Neural cell (in vitro differentiated cells): ENCODE measurements around the gene HHIPL1. TPM values are rescaled to one million over a fixed set of nuclear protein-coding genes. Genes with fewer than 3 reads are reported as not detected.

Source experiments
- H2AFZ ChIP-seq: fragments of 200-600, 300-800 bp; sonication (generic), shearing (Covaris generic); 2 replicates; pipeline ENCODE4 v1.6.0; 2014; ENCODE audit warnings: low read depth, mild to moderate bottlenecking, antibody characterized with exemption, low read length, moderate library complexity
- H3F3A ChIP-seq: fragments of 200-600 bp; shearing (Covaris generic); 2 replicates; pipeline ENCODE4 v1.6.1; 2016; ENCODE audit warnings: mild to moderate bottlenecking, moderate library complexity, mixed read lengths, antibody characterized with exemption, low read length; ENCODE audit not compliant: insufficient read depth, poor library complexity, severe bottlenecking
- H3K27ac ChIP-seq: fragments of 200-600, 300-800 bp; sonication (generic), shearing (Covaris generic); 2 replicates; pipeline ENCODE4 v1.5.1; 2014; ENCODE audit warnings: mild to moderate bottlenecking, low read length, moderate library complexity
- H3K27me3 ChIP-seq: fragments of 300-800, 200-600 bp; sonication (generic), shearing (Covaris generic); 2 replicates; pipeline ENCODE4 v1.6.0; 2014; ENCODE audit warnings: mild to moderate bottlenecking, low read depth, low read length, moderate library complexity; ENCODE audit not compliant: insufficient read depth
- H3K36me3 ChIP-seq: fragments of 300-800, 200-600 bp; sonication (generic), shearing (Covaris generic); 2 replicates; pipeline ENCODE4 v1.5.1; 2014; ENCODE audit warnings: mild to moderate bottlenecking, antibody characterized with exemption, low read length, moderate library complexity; ENCODE audit not compliant: insufficient read depth
- H3K4me2 ChIP-seq: fragments of 300-800, 200-600 bp; sonication (generic), shearing (Covaris generic); 2 replicates; pipeline ENCODE4 v1.6.0; 2014; ENCODE audit warnings: mild to moderate bottlenecking, low read length
- H3K4me3 ChIP-seq: fragments of 300-800, 200-600 bp; sonication (generic), shearing (Covaris generic); 2 replicates; pipeline ENCODE4 v1.5.1; 2014; ENCODE audit warnings: mild to moderate bottlenecking, low read length, moderate library complexity
- H3K79me2 ChIP-seq: fragments of 200-600 bp; shearing (Covaris generic); replicated peaks from 2 replicates; pipeline ENCODE4 v1.6.0; 2014; ENCODE audit warnings: mild to moderate bottlenecking, low read length, moderate library complexity; ENCODE audit not compliant: insufficient read depth
- H3K9ac ChIP-seq: fragments of 300-800, 200-600 bp; sonication (generic), shearing (Covaris generic); 2 replicates; pipeline ENCODE4 v1.6.1; 2016; ENCODE audit warnings: mild to moderate bottlenecking, low read length, mixed read lengths
- H3K9me2 ChIP-seq: fragments of 200-600 bp; shearing (Covaris generic); 2 replicates; pipeline ENCODE4 v1.6.1; 2016; ENCODE audit warnings: mild to moderate bottlenecking, low read length, mixed read lengths; ENCODE audit not compliant: insufficient read depth
- H3K9me3 ChIP-seq: fragments of 200-600, 300-800 bp; sonication (generic), shearing (Covaris generic); 2 replicates; pipeline ENCODE4 v1.6.1; 2016; ENCODE audit warnings: mild to moderate bottlenecking, mixed run types, low read length, moderate library complexity, mixed read lengths
- H4K20me1 ChIP-seq: fragments of 200-600 bp; shearing (Covaris generic); 2 replicates; pipeline ENCODE4 v1.6.1; 2016; ENCODE audit warnings: mild to moderate bottlenecking, mixed run types; ENCODE audit not compliant: insufficient read depth
- EP300 ChIP-seq: fragments of 450-650 bp; conservative IDR thresholded peaks from 2 replicates; pipeline ENCODE4 v1.6.1; 2014; ENCODE audit warnings: antibody characterized with exemption, mild to moderate bottlenecking, moderate library complexity; ENCODE audit not compliant: poor library complexity, severe bottlenecking
- EZH2 ChIP-seq: fragments of 200-600, 300-800 bp; shearing (Covaris generic), sonication (generic); IDR thresholded peaks from 2 replicates; pipeline ENCODE4 v1.6.1; 2014; ENCODE audit warnings: antibody characterized with exemption, low read length, borderline replicate concordance, mild to moderate bottlenecking; ENCODE audit not compliant: insufficient read depth, poor library complexity, severe bottlenecking
- MXI1 ChIP-seq: fragments of 450-650 bp; conservative IDR thresholded peaks from 2 replicates; pipeline ENCODE4 v1.6.1; 2014; ENCODE audit warnings: antibody characterized with exemption, mild to moderate bottlenecking; ENCODE audit not compliant: poor library complexity, severe bottlenecking
- POLR2AphosphoS5 ChIP-seq: IDR thresholded peaks from 2 replicates; pipeline ENCODE4 v1.6.1; 2012
- RAD21 ChIP-seq: fragments of 450-650 bp; conservative IDR thresholded peaks from 2 replicates; pipeline ENCODE4 v1.6.1; 2014; ENCODE audit warnings: antibody characterized with exemption, mild to moderate bottlenecking, moderate library complexity
- SMC3 ChIP-seq: fragments of 450-650 bp; conservative IDR thresholded peaks from 2 replicates; pipeline ENCODE4 v1.6.1; 2014; ENCODE audit warnings: antibody characterized with exemption, mild to moderate bottlenecking, moderate library complexity; ENCODE audit not compliant: poor library complexity
- TAF1 ChIP-seq: IDR thresholded peaks from 2 replicates; pipeline ENCODE4 v1.6.1; 2012; ENCODE audit warnings: low read depth
- polyA plus RNA-seq: library from polyadenylated mRNA; depleted of rRNA; stranded (reverse); fragments of >200 nt; gene quantifications from 2 replicates; pipeline ENCODE4 v1.2.3, GENCODE V29; 2014
- TF ChIP-seq, protein P1 (sequence below): fragments of 450-650 bp; IDR thresholded peaks from 2 replicates; pipeline ENCODE4 v1.5.1; 2014; ENCODE audit warnings: antibody characterized with exemption, mild to moderate bottlenecking, moderate library complexity; ENCODE audit not compliant: poor library complexity, severe bottlenecking
- TF ChIP-seq, protein P2 (sequence below): IDR thresholded peaks from 2 replicates; pipeline ENCODE4 v1.6.1; 2012; ENCODE audit warnings: borderline replicate concordance

Gene HHIPL1
- polyA plus RNA-seq, 1 donor from 2014 or later = 0.47 TPM

DNA sequence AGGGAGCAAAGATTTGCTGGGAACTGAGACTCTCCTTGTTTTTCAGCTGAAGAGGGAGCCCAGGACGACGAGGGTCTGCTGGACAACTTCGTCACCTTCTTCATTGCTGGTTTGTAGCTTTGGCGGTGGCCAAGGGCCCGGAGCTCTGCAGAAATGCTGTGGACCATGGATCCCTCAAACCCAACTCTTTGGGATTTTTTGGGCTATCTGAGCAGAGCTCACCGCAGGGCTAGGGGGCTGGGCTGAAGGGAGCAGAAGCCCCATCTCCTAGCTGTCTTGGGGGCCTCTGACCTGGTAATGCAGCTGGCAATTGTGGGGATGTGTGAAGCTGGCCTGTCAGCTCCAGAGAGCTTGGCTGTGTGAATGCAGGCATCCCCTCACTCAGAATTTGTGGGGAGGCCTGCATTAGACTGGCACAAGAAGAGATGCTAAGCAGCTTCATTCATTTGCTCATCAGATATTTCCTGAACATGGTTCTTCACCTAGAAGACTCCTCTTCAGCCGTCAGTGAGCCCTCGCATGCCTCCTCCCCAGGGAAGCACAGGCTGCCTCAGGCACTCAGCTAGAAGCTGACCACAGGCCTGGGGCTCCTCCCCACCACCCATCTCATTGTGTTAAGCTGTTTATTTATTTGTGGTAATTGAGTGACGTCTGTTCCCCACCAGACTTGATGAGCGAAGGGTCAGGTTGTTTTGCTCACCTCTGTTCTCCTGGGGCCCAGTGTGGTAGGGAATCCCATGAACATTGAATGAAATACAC is 71.3 kb downstream of the HHIPL1 start:
- no peak overlapping the region for H2AFZ ChIP-seq
- no peak overlapping the region for H3K4me2 ChIP-seq
- no peak overlapping the region for H3K4me3 ChIP-seq
- no peaks in the 10 kb centered on the region for H3K36me3 ChIP-seq
- TF ChIP-seq EP300 (no peak), MXI1 (no peak), EZH2 (no peak), RAD21 (no peak), POLR2AphosphoS5 (no peak), TAF1 (no peak), SMC3 (no peak)
- TF ChIP-seq, protein P1, sequence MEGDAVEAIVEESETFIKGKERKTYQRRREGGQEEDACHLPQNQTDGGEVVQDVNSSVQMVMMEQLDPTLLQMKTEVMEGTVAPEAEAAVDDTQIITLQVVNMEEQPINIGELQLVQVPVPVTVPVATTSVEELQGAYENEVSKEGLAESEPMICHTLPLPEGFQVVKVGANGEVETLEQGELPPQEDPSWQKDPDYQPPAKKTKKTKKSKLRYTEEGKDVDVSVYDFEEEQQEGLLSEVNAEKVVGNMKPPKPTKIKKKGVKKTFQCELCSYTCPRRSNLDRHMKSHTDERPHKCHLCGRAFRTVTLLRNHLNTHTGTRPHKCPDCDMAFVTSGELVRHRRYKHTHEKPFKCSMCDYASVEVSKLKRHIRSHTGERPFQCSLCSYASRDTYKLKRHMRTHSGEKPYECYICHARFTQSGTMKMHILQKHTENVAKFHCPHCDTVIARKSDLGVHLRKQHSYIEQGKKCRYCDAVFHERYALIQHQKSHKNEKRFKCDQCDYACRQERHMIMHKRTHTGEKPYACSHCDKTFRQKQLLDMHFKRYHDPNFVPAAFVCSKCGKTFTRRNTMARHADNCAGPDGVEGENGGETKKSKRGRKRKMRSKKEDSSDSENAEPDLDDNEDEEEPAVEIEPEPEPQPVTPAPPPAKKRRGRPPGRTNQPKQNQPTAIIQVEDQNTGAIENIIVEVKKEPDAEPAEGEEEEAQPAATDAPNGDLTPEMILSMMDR = no peak
- TF ChIP-seq, protein P2, sequence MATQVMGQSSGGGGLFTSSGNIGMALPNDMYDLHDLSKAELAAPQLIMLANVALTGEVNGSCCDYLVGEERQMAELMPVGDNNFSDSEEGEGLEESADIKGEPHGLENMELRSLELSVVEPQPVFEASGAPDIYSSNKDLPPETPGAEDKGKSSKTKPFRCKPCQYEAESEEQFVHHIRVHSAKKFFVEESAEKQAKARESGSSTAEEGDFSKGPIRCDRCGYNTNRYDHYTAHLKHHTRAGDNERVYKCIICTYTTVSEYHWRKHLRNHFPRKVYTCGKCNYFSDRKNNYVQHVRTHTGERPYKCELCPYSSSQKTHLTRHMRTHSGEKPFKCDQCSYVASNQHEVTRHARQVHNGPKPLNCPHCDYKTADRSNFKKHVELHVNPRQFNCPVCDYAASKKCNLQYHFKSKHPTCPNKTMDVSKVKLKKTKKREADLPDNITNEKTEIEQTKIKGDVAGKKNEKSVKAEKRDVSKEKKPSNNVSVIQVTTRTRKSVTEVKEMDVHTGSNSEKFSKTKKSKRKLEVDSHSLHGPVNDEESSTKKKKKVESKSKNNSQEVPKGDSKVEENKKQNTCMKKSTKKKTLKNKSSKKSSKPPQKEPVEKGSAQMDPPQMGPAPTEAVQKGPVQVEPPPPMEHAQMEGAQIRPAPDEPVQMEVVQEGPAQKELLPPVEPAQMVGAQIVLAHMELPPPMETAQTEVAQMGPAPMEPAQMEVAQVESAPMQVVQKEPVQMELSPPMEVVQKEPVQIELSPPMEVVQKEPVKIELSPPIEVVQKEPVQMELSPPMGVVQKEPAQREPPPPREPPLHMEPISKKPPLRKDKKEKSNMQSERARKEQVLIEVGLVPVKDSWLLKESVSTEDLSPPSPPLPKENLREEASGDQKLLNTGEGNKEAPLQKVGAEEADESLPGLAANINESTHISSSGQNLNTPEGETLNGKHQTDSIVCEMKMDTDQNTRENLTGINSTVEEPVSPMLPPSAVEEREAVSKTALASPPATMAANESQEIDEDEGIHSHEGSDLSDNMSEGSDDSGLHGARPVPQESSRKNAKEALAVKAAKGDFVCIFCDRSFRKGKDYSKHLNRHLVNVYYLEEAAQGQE = no peak
- no peaks in the 10 kb centered on the region for H3K27me3 ChIP-seq
- H4K20me1 ChIP-seq = no peaks in the 10 kb centered on the region
- no peaks in the 10 kb centered on the region for H3F3A ChIP-seq
- H3K9ac ChIP-seq = no peak overlapping the region
- H3K79me2 ChIP-seq = no peaks in the 10 kb centered on the region
- no peaks in the 10 kb centered on the region for H3K9me2 ChIP-seq
- no peak overlapping the region for H3K27ac ChIP-seq
- H3K9me3 ChIP-seq = peaks cover 3% of the 10 kb centered on the region

DNA sequence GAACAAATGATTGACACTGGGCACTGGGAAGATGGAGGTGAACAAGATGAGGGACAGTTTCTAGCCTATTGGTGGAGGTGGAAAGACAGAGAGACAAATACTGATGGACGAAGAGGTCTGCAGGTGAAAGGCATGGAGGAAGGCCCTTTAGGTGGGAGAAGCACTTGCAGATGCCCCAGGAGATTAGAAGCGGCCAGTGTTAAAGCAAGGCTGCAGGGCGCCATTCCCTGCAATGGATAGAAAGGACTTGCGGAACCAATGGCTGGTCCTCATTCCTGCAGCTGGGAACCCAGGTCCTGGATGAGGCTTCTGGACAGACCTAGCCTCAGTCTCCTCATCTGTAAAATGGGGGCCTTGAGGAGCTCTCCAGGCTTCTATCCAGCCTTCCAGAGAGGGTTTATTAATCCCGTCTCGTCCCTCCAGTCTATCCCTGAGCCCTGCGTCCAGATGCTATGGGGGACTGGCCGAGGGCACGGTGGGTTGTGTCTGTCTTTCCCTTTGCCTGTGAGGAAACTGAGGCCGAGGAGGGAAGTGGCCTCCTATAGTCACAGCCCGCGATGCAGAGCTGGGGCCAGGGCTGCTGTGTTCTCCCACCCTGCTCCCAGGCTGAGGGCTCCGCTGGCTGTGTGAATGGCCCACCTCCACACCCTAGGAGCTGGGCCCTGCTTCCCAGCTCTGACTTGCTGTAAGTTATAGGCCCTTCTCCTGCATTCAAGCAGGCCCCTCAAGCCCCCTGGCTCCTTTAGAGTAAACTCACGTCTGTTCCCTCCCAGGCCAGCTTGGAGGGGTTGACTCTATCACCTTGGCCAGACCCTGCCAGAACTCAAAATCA is 72.1 kb downstream of the HHIPL1 start:
- H3K9me2 ChIP-seq = no peaks in the 10 kb centered on the region
- H3F3A ChIP-seq = no peaks in the 10 kb centered on the region
- no peak for TF ChIP-seq SMC3
- TF ChIP-seq, protein P2 = no peak
- TF ChIP-seq EZH2 = no peak
- TF ChIP-seq EP300 = no peak
- no peak for TF ChIP-seq MXI1
- TF ChIP-seq POLR2AphosphoS5 = no peak
- TF ChIP-seq, protein P1 = no peak
- no peak for TF ChIP-seq RAD21
- TF ChIP-seq TAF1 = no peak
- peaks cover 3% of the 10 kb centered on the region for H3K9me3 ChIP-seq
- H3K4me2 ChIP-seq = no peak overlapping the region
- H3K27me3 ChIP-seq = no peaks in the 10 kb centered on the region
- no peak overlapping the region for H3K4me3 ChIP-seq
- H4K20me1 ChIP-seq = no peaks in the 10 kb centered on the region
- no peak overlapping the region for H2AFZ ChIP-seq
- no peaks in the 10 kb centered on the region for H3K79me2 ChIP-seq
- no peaks in the 10 kb centered on the region for H3K36me3 ChIP-seq
- no peak overlapping the region for H3K27ac ChIP-seq
- H3K9ac ChIP-seq = no peak overlapping the region
